GM13976 (cell line): ENCODE data around the gene PTPRM.

Experiments used
- DNase-seq: peaks from one replicate; pipeline ENCODE4 v3.0.0; 2012; ENCODE audit warnings: low spot score
- CTCF ChIP-seq: IDR thresholded peaks from 2 replicates; pipeline ENCODE4 v1.5.1; 2012; ENCODE audit warnings: borderline replicate concordance, mild to moderate bottlenecking; ENCODE audit not compliant: insufficient read depth; ENCODE audit errors: extremely low read depth, missing control alignments, control extremely low read depth
- in situ Hi-C: fragments of 300-500 bp; cut with MboI; formaldehyde crosslinking; loops from one replicate; pipeline ENCODE4 v1.12.0; 2022; ENCODE audit warnings: low sequenced_read_pairs, mixed read lengths, inconsistent platforms; ENCODE audit not compliant: unreplicated experiment

PTPRM gene

GRCh38 chr18:8365006-8365405 is 797.9 kb downstream of the PTPRM start:
- in situ Hi-C loops = no loop called here
- no peak for DNase-seq
- no peak for TF ChIP-seq CTCF

GRCh38 chr18:8365528-8365927 is 798.4 kb downstream of the PTPRM start:
- no peak for DNase-seq
- in situ Hi-C loops = no loop called here
- no peak for TF ChIP-seq CTCF

GRCh38 chr18:8366070-8366469 is 799.0 kb downstream of the PTPRM start:
- in situ Hi-C loops = no loop called here
- TF ChIP-seq CTCF = no peak
- DNase-seq = no peak

- no peak for TF ChIP-seq CTCF
- in situ Hi-C loops = no loop called here
- no peak for DNase-seq
These were observed 799.5 kb downstream of the PTPRM start for GRCh38 chr18:8366656-8367055.

- TF ChIP-seq CTCF = peak; percentile 49
- in situ Hi-C loops = no loop called here
- peak; percentile 66 for DNase-seq
These were observed 800.3 kb downstream of the PTPRM start for GRCh38 chr18:8367217-8367988.

GRCh38 chr18:8368512-8369217 is 801.5 kb downstream of the PTPRM start:
- TF ChIP-seq CTCF = no peak
- DNase-seq = no peak
- in situ Hi-C loops = no loop called here
